Adrenal gland (tissue), 12 donors: ENCODE measurements around the gene DDR1. TPM values are rescaled to one million over a fixed set of nuclear protein-coding genes. Genes with fewer than 3 reads are reported as not detected.
"Not testable (repeated sequence)": the region's sequence is repeated elsewhere in the genome, so short reads cannot be mapped to it uniquely, and the experiment has no call there.

Experiments used
- DNase-seq, 7 donors: peaks; one replicate each; pipeline ENCODE4 v3.0.0-alpha.2; 2019 to 2020
- H3K27ac ChIP-seq, 5 donors: fragments of 200-600 bp; sonication (generic) in 4 of 5; 1 replicate in 3 of 5; 2 replicates in 2 of 5; pipeline versions ENCODE4 v1.5.1 to v1.8.0; 2016 to 2020; ENCODE audit warnings: mild to moderate bottlenecking in 1 of 5
- H3K27me3 ChIP-seq: fragments of 200-600 bp; 2 replicates; pipeline ENCODE4 v1.8.0; 2021
- H3K36me3 ChIP-seq, 2 donors: fragments of 200-600 bp; replicated peaks in 1 of 2; 1 replicate in 1 of 2; 2 replicates in 1 of 2; pipeline versions ENCODE4 v1.5.1 to v1.8.0; 2018 to 2022
- H3K4me1 ChIP-seq, 2 donors: fragments of 200-600 bp; replicated peaks in 1 of 2; 1 replicate in 1 of 2; 2 replicates in 1 of 2; pipeline versions ENCODE4 v1.5.1 to v1.8.0; 2018 to 2021
- H3K4me3 ChIP-seq, 4 donors: fragments of 200-600 bp; sonication (generic) in 3 of 4; one replicate each; pipeline ENCODE4 v1.5.1; 2016 to 2018
- H3K9me3 ChIP-seq, 3 donors: fragments of 200-600 bp; sonication (generic) in 1 of 3; replicated peaks in 1 of 3; 1 replicate in 2 of 3; 2 replicates in 1 of 3; pipeline versions ENCODE4 v1.5.1 to v1.8.0; 2016 to 2021
- CTCF ChIP-seq, 6 experiments: fragments of 450-650 bp in 4 of 6; fragments of 200-600 bp in 2 of 6; sonication (generic) in 1 of 6; IDR thresholded peaks; 1 replicate in 5 of 6; 2 replicates in 1 of 6; pipeline versions ENCODE4 v1.5.1 to v1.8.0; 2016 to 2021; ENCODE audit warnings: antibody characterized with exemption in 6 of 6, mild to moderate bottlenecking in 2 of 6, moderate library complexity in 1 of 6
- POLR2A ChIP-seq, 2 donors: fragments of 450-650 bp; IDR thresholded peaks; one replicate each; pipeline ENCODE4 v1.6.1; 2017; ENCODE audit warnings: antibody characterized with exemption in 2 of 2, mild to moderate bottlenecking in 2 of 2, moderate library complexity in 1 of 2
- WGBS, 4 donors: extraction: QIAGEN DNeasy Blood & Tissue Kit in 2 of 4; methylation state at CpG; one replicate each; pipeline versions ENCODE4 v1.1.5 to v1.1.7; 2013 to 2017; 5-methylcytosine and 5-hydroxymethylcytosine counted together
- intact Hi-C, 2 donors: fragments of 100-400 bp; cut with DNase I; formaldehyde crosslinking; loops; one replicate each; pipeline versions ENCODE4 v1.14.1 to v1.15.0; 2022 to 2023
- polyA plus RNA-seq, 3 donors: library from polyadenylated mRNA; stranded (reverse); fragments of 200-250 nt in 2 of 3; fragments of 350-450 nt in 1 of 3; fragmentation: Illumina TruSeq in 1 of 3; extraction: RNeasy Lipid Tissue Mini Kit (QIAGEN cat#74804) in 1 of 3; gene quantifications; one replicate each; pipeline ENCODE4 v1.2.3, GENCODE V29; 2013 to 2014
- total RNA-seq, 9 donors: library from RNA; depleted of rRNA in 4 of 9; stranded (reverse); fragments of >200 nt in 4 of 9; fragments of 120-200 nt in 1 of 9; fragmentation: NEBNext Ultra II Directional in 1 of 9; extraction: Animal tissue kit (Norgen Biotek cat#: 25700) in 1 of 9; gene quantifications; one replicate each; pipeline versions ENCODE4 v1.1.0 to v1.2.4, GENCODE V29; 2013 to 2023
- donor health status: healthy with polysubstance abuse.
- donor health status: Bipolar disorder and iron deficiency.
- donor health status: DM: yes; HTN: yes; CAD: no.
- donor health status: DM: no; HTN: no; CAD: no.
- donor health status: DM: no; HTN: no; CAD: no.
- donor health status: DM: yes; HTN: yes; CAD: no.

DDR1 gene
- total and polyA plus RNA-seq, 12 donors, result 18.0 to 239 (median 63.9) TPM

GRCh38 chr6:30926644-30927043 lies 42.3 kb downstream of the DDR1 start:
- no peaks in the 10 kb centered on the region for H3K9me3 ChIP-seq
- no peak overlapping the region for H3K4me3 ChIP-seq
- H3K4me1 ChIP-seq, result no peaks in the 10 kb centered on the region
- H3K27ac ChIP-seq, result no peak overlapping the region
- H3K27me3 ChIP-seq, result no peaks in the 10 kb centered on the region
- TF ChIP-seq CTCF (IDR thresholded peaks at IDR 0.05), result no peak
- TF ChIP-seq POLR2A (IDR thresholded peaks at IDR 0.05), result no peak
- DNase-seq, result no peak
- WGBS, 4 donors, result 91 to 95% (median 92%) methylated on average over 4 of the region's 4 CpGs
- intact Hi-C loops, result no loop called here
- H3K36me3 ChIP-seq, result peaks cover 0 to 41% of the 10 kb centered on the region in 2 donors

- H3K4me1 ChIP-seq, intact Hi-C loops, DNase-seq, H3K27me3 ChIP-seq, H3K27ac ChIP-seq, H3K9me3 ChIP-seq, H3K4me3 ChIP-seq: not testable (repeated sequence)
- WGBS, 4 donors, result 94 to 100% (median 95%) methylated on average over 3 of the region's 3 CpGs
- peaks cover 0 to 37% of the 10 kb centered on the region in 2 donors for H3K36me3 ChIP-seq
Measured at GRCh38 chr6:30927080-30927479, 42.8 kb downstream of the DDR1 start.

GRCh38 chr6:30928677-30929076 lies 44.4 kb downstream of the DDR1 start:
- Histone ChIP-seq H3K27ac (no peak overlapping the region), H3K9me3 (no peaks in the 10 kb centered on the region), H3K36me3 (peaks cover 0 to 23% of the 10 kb centered on the region in 2 donors), H3K27me3 (no peaks in the 10 kb centered on the region), H3K4me3 (no peak overlapping the region), H3K4me1 (no peaks in the 10 kb centered on the region)
- TF ChIP-seq POLR2A (IDR thresholded peaks at IDR 0.05) (no peak), CTCF (IDR thresholded peaks at IDR 0.05) (no peak)
- intact Hi-C loops, result no loop called here
- no peak for DNase-seq
- 93 to 98% (median 95%) methylated on average over 3 of the region's 3 CpGs for WGBS, 4 donors

GRCh38 chr6:30930506-30930905 lies 46.2 kb downstream of the DDR1 start:
- Histone ChIP-seq H3K9me3 (no peaks in the 10 kb centered on the region), H3K27ac (no peak overlapping the region), H3K36me3 (peaks cover 0 to 13% of the 10 kb centered on the region in 2 donors), H3K4me3 (no peak overlapping the region), H3K4me1 (no peaks in the 10 kb centered on the region), H3K27me3 (no peaks in the 10 kb centered on the region)
- DNase-seq, result no peak
- 76 to 88% (median 84%) methylated on average over 3 to 4 of the region's 4 CpGs for WGBS, 4 donors
- TF ChIP-seq CTCF (IDR thresholded peaks at IDR 0.05) (no peak), POLR2A (IDR thresholded peaks at IDR 0.05) (no peak)
- intact Hi-C loops, result no loop called here

- no peak for DNase-seq
- TF ChIP-seq CTCF (IDR thresholded peaks at IDR 0.05) (no peak), POLR2A (IDR thresholded peaks at IDR 0.05) (no peak)
- Histone ChIP-seq H3K4me3 (no peak overlapping the region), H3K4me1 (no peaks in the 10 kb centered on the region), H3K27ac (no peak overlapping the region), H3K9me3 (no peaks in the 10 kb centered on the region), H3K27me3 (no peaks in the 10 kb centered on the region), H3K36me3 (peaks cover 0 to 5% of the 10 kb centered on the region in 2 donors)
- 47 to 66% (median 55%) methylated on average over 8 of the region's 8 CpGs for WGBS, 4 donors
- intact Hi-C loops, result no loop called here
Measured at GRCh38 chr6:30931272-30931671, 47.0 kb downstream of the DDR1 start.
